Esophagus squamous epithelium (tissue), 5 donors: ENCODE data around the gene MGMT. TPM values are rescaled to one million over a fixed set of nuclear protein-coding genes. Genes with fewer than 3 reads are reported as not detected.

Source experiments
- DNase-seq: peaks from one replicate; lab custom pipeline; 2025; lab: John Stamatoyannopoulos, UW
- H3K27ac ChIP-seq, 4 donors: fragments of 200-600 bp; sonication (generic); one replicate each; pipeline ENCODE4 v1.5.1; 2016 to 2019; ENCODE audit warnings: mild to moderate bottlenecking in 1 of 4
- H3K27me3 ChIP-seq, 4 donors: fragments of 200-600 bp; sonication (generic); 1 replicate in 3 of 4; 2 replicates in 1 of 4; pipeline versions ENCODE4 v1.5.1 to v1.6.0; 2017 to 2021; ENCODE audit warnings: antibody characterized with exemption in 1 of 4
- H3K36me3 ChIP-seq, 3 donors: fragments of 200-600 bp; sonication (generic); one replicate each; pipeline ENCODE4 v1.5.1; 2016 to 2019
- H3K4me1 ChIP-seq, 3 donors: fragments of 200-600 bp; sonication (generic); one replicate each; pipeline ENCODE4 v1.5.1; 2017 to 2019
- H3K4me3 ChIP-seq, 4 donors: fragments of 200-600 bp; sonication (generic); 1 replicate in 3 of 4; 2 replicates in 1 of 4; pipeline ENCODE4 v1.5.1; 2016 to 2019; ENCODE audit warnings: mild to moderate bottlenecking in 2 of 4, moderate library complexity in 1 of 4
- H3K9me3 ChIP-seq, 3 donors: fragments of 200-600 bp; sonication (generic); one replicate each; pipeline ENCODE4 v1.5.1; 2016 to 2019
- CTCF ChIP-seq, 6 experiments: fragments of 450-650 bp in 4 of 6; fragments of 200-600 bp in 2 of 6; sonication (generic) in 2 of 6; IDR thresholded peaks; one replicate each; pipeline ENCODE4 v1.5.1; 2016 to 2019; ENCODE audit warnings: antibody characterized with exemption in 6 of 6, mild to moderate bottlenecking in 4 of 6, moderate library complexity in 4 of 6
- POLR2A ChIP-seq, 4 donors: fragments of 450-650 bp; IDR thresholded peaks; one replicate each; pipeline ENCODE4 v1.6.1; 2017; ENCODE audit warnings: antibody characterized with exemption in 4 of 4, mild to moderate bottlenecking in 4 of 4, moderate library complexity in 3 of 4
- WGBS, 2 donors: methylation state at CpG; one replicate each; pipeline ENCODE4 v1.1.5; 2018; 5-methylcytosine and 5-hydroxymethylcytosine counted together
- intact Hi-C: fragments of 100-400 bp; cut with DNase I; formaldehyde crosslinking; loops from one replicate; pipeline ENCODE4 v1.15.0; 2022
- total RNA-seq, 4 donors: library from RNA; depleted of rRNA; stranded (reverse); fragments of >200 nt; gene quantifications; one replicate each; pipeline ENCODE4 v1.1.0, GENCODE V29; 2016
- donor health status: DM: yes; HTN: yes; CAD: no.

Gene MGMT
- total RNA-seq, 4 donors from 2014 or later: 15.6 to 28.8 (median 18.4) TPM

GRCh38 chr10:129679207-129679606, 212.2 kb downstream of the MGMT start:
- no peak overlapping the region for H3K4me3 ChIP-seq
- no peaks in the 10 kb centered on the region for H3K27me3 ChIP-seq
- TF ChIP-seq CTCF (IDR thresholded peaks at IDR 0.05) (no peak), POLR2A (IDR thresholded peaks at IDR 0.05) (no peak)
- no peak for DNase-seq
- WGBS, 2 donors: 81 to 99% methylated on average over 10 of the region's 10 CpGs
- no peaks in the 10 kb centered on the region for H3K4me1 ChIP-seq
- H3K9me3 ChIP-seq: no peaks in the 10 kb centered on the region
- intact Hi-C loops: no loop called here
- no peaks in the 10 kb centered on the region for H3K36me3 ChIP-seq
- H3K27ac ChIP-seq: no peak overlapping the region

- no peaks in the 10 kb centered on the region for H3K27me3 ChIP-seq
- 93 to 95% methylated on average over 18 to 22 of the region's 32 CpGs for WGBS, 2 donors
- no peak overlapping the region for H3K27ac ChIP-seq
- H3K4me1 ChIP-seq: no peaks in the 10 kb centered on the region
- no peaks in the 10 kb centered on the region for H3K9me3 ChIP-seq
- no peak for TF ChIP-seq POLR2A (IDR thresholded peaks at IDR 0.05)
- no peak for TF ChIP-seq CTCF (IDR thresholded peaks at IDR 0.05)
- no peaks in the 10 kb centered on the region for H3K36me3 ChIP-seq
- H3K4me3 ChIP-seq: no peak overlapping the region
- no peak for DNase-seq
- intact Hi-C loops: no loop called here
These were observed 213.8 kb downstream of the MGMT start for GRCh38 chr10:129680661-129681344.

- Histone ChIP-seq H3K36me3 (no peaks in the 10 kb centered on the region), H3K4me3 (no peak overlapping the region), H3K9me3 (no peaks in the 10 kb centered on the region), H3K4me1 (no peaks in the 10 kb centered on the region), H3K27me3 (no peaks in the 10 kb centered on the region), H3K27ac (no peak overlapping the region)
- no peak for TF ChIP-seq POLR2A (IDR thresholded peaks at IDR 0.05)
- TF ChIP-seq CTCF (IDR thresholded peaks at IDR 0.05): no peak
- no peak for DNase-seq
- WGBS, 2 donors: 66 to 77% methylated on average over 5 of the region's 5 CpGs
- intact Hi-C loops: no loop called here
These were observed 214.8 kb downstream of the MGMT start for GRCh38 chr10:129681856-129682255.

- TF ChIP-seq CTCF (IDR thresholded peaks at IDR 0.05): no peak
- no peak for TF ChIP-seq POLR2A (IDR thresholded peaks at IDR 0.05)
- no peak overlapping the region for H3K27ac ChIP-seq
- no peaks in the 10 kb centered on the region for H3K4me1 ChIP-seq
- no peaks in the 10 kb centered on the region for H3K27me3 ChIP-seq
- no peaks in the 10 kb centered on the region for H3K36me3 ChIP-seq
- no peak overlapping the region for H3K4me3 ChIP-seq
- 86 to 88% methylated on average over 1 of the region's 1 CpG for WGBS, 2 donors
- no peaks in the 10 kb centered on the region for H3K9me3 ChIP-seq
- DNase-seq: no peak
- intact Hi-C loops: no loop called here
These were observed 216.5 kb downstream of the MGMT start for GRCh38 chr10:129683519-129683918.

GRCh38 chr10:129683920-129684319, 216.9 kb downstream of the MGMT start:
- WGBS, 2 donors: 88 to 98% methylated on average over 3 of the region's 3 CpGs
- no peak for DNase-seq
- Histone ChIP-seq H3K4me3 (no peak overlapping the region), H3K4me1 (no peaks in the 10 kb centered on the region), H3K9me3 (no peaks in the 10 kb centered on the region), H3K27ac (no peak overlapping the region), H3K36me3 (no peaks in the 10 kb centered on the region), H3K27me3 (no peaks in the 10 kb centered on the region)
- intact Hi-C loops: no loop called here
- no peak for TF ChIP-seq POLR2A (IDR thresholded peaks at IDR 0.05)
- no peak for TF ChIP-seq CTCF (IDR thresholded peaks at IDR 0.05)
